CD4-positive, alpha-beta T cell treated with Interleukin-4 for 4 hours (primary cell): Measurements from ENCODE around the gene EXOC6B.

Experiments used
- DNase-seq: peaks from one replicate; pipeline ENCODE4 v3.0.0-alpha.2; 2020

Gene EXOC6B

GRCh38 chr2:72330652-72331051 lies 495.2 kb downstream of the EXOC6B start:
- no peak for DNase-seq

GRCh38 chr2:72326759-72327158 lies 499.1 kb downstream of the EXOC6B start:
- DNase-seq: no peak

GRCh38 chr2:72325592-72326422 lies 500.0 kb downstream of the EXOC6B start:
- no peak for DNase-seq

- DNase-seq: no peak
These were observed 509.1 kb downstream of the EXOC6B start for GRCh38 chr2:72316774-72317173.

GRCh38 chr2:72300147-72300684 lies 525.6 kb downstream of the EXOC6B start:
- no peak for DNase-seq

- DNase-seq: no peak
These were observed 532.2 kb downstream of the EXOC6B start for GRCh38 chr2:72293620-72294019.

GRCh38 chr2:72292433-72292832 lies 533.4 kb downstream of the EXOC6B start:
- DNase-seq: no peak

- DNase-seq: no peak
These were observed 534.8 kb downstream of the EXOC6B start for GRCh38 chr2:72291059-72291458.

- no peak for DNase-seq
These were observed 536.1 kb downstream of the EXOC6B start for GRCh38 chr2:72289736-72290135.

GRCh38 chr2:72289283-72289682 lies 536.5 kb downstream of the EXOC6B start:
- DNase-seq: no peak

GRCh38 chr2:72278046-72278445 lies 547.8 kb downstream of the EXOC6B start:
- no peak for DNase-seq

- no peak for DNase-seq
These were observed 549.0 kb downstream of the EXOC6B start for GRCh38 chr2:72276876-72277275.

- DNase-seq: no peak
These were observed 549.5 kb downstream of the EXOC6B start for GRCh38 chr2:72276356-72276755.

GRCh38 chr2:72275084-72275483 lies 550.7 kb downstream of the EXOC6B start:
- DNase-seq: no peak

GRCh38 chr2:72274380-72274797 lies 551.4 kb downstream of the EXOC6B start:
- no peak for DNase-seq

- DNase-seq: no peak
These were observed 552.4 kb downstream of the EXOC6B start for GRCh38 chr2:72273384-72273783.

- DNase-seq: no peak
These were observed 553.8 kb downstream of the EXOC6B start for GRCh38 chr2:72271766-72272641.

- no peak for DNase-seq
These were observed 554.6 kb downstream of the EXOC6B start for GRCh38 chr2:72271276-72271614.

- DNase-seq: no peak
These were observed 555.1 kb downstream of the EXOC6B start for GRCh38 chr2:72270556-72271275.

GRCh38 chr2:72263776-72264060 lies 562.1 kb downstream of the EXOC6B start:
- no peak for DNase-seq

GRCh38 chr2:72263043-72263775 lies 562.6 kb downstream of the EXOC6B start:
- no peak for DNase-seq

- no peak for DNase-seq
These were observed 564.8 kb downstream of the EXOC6B start for GRCh38 chr2:72261076-72261475.

GRCh38 chr2:72255540-72255939 lies 570.3 kb downstream of the EXOC6B start:
- no peak for DNase-seq
